ENCODE measurements around the gene PLCB2. TPM values are rescaled to one million over a fixed set of nuclear protein-coding genes. Genes with fewer than 3 reads are reported as not detected.

Gene PLCB2
- total and polyA plus RNA-seq, 9 of the 15 experiments (the other 6 are each of a cell fraction or from before 2014, with no cell fraction given) = 0.37 to 12.3 (median 8.0) TPM

GRCh38 chr15:40320931-40321371 is 13.2 kb upstream of the PLCB2 start (continued):
- TF ChIP-seq CREB3 (tag; conservative IDR thresholded peaks at IDR 0.05; ENCODE audit: low read depth) = 0 out of 2 replicates have a peak, but pooled peaks have one; percentile 23
- TF ChIP-seq SMC3 (conservative IDR thresholded peaks at IDR 0.05; ENCODE audit: insufficient read depth, low read depth, low read length) = peak; percentile 54; the same call in 1 of the 2 replicates
- peak; percentile 39; the same call in 1 of the 2 replicates for TF ChIP-seq L3MBTL2 (IDR thresholded peaks at IDR 0.05)
- TF ChIP-seq MAX (CRISPR knock-in tag; IDR thresholded peaks at IDR 0.05) = no peak
- TF ChIP-seq RAD21 (CRISPR knock-in tag; conservative IDR thresholded peaks at IDR 0.05 in 1 of 2, IDR thresholded peaks at IDR 0.05 in 1 of 2) = peak; percentile 68 to 76
- 0 out of 2 replicates have a peak, but pooled peaks have one; percentile 20 for TF ChIP-seq JUN (IDR thresholded peaks at IDR 0.05; ENCODE audit: borderline replicate concordance, low read depth, low read length)
- TF ChIP-seq JUN (CRISPR knock-in tag; IDR thresholded peaks at IDR 0.05; ENCODE audit: borderline replicate concordance) = no peak
- TF ChIP-seq KLF16 (IDR thresholded peaks at IDR 0.05) = peak; percentile 37; the same call in 1 of the 2 replicates
- peak in 1 of 2 experiments; percentile 45; a peak in 1 of 4 replicates for TF ChIP-seq MAZ (CRISPR knock-in tag; conservative IDR thresholded peaks at IDR 0.05 in 1 of 2, IDR thresholded peaks at IDR 0.05 in 1 of 2)
- peak; percentile 60 for TF ChIP-seq VEZF1 (CRISPR knock-in tag; IDR thresholded peaks at IDR 0.05)
- TF ChIP-seq ZNF740 (CRISPR knock-in tag; IDR thresholded peaks at IDR 0.05) = peak; percentile 93
- TF ChIP-seq ZNF740 (tag; IDR thresholded peaks at IDR 0.05) = no peak; a peak in 1 of 4 replicates
- TF ChIP-seq POLR3G (IDR thresholded peaks at IDR 0.05; ENCODE audit: extremely low read depth, insufficient read length, insufficient replicate concordance) = no peak
- no peak for TF ChIP-seq NR2C2 (CRISPR knock-in tag; IDR thresholded peaks at IDR 0.05)
- no peak for TF ChIP-seq NR2C2 (tag; IDR thresholded peaks at IDR 0.05)
- no peak for TF ChIP-seq ELK1 (CRISPR knock-in tag; IDR thresholded peaks at IDR 0.05)
- peak; percentile 27; the same call in 1 of the 2 replicates for TF ChIP-seq JUND (IDR thresholded peaks at IDR 0.05; ENCODE audit: borderline replicate concordance, low read depth, low read length)
- no peak for TF ChIP-seq JUND (tag; IDR thresholded peaks at IDR 0.05; ENCODE audit: borderline replicate concordance, low read depth, low read length)
- TF ChIP-seq ZNF766 (CRISPR knock-in tag; conservative IDR thresholded peaks at IDR 0.05) = peak; percentile 70
- 0 out of 4 replicates have a peak, but pooled peaks of 1 of the 2 experiments have one; percentile 13 for TF ChIP-seq RCOR1 (IDR thresholded peaks at IDR 0.05; ENCODE audit: borderline replicate concordance in 1 of 2, low read depth in 2 of 2, low read length in 2 of 2)
